Measurements from ENCODE around the gene SCD5.

The SCD5 gene

GRCh38 chr4:82713856-82714255 lies 84.7 kb downstream of the SCD5 start (continued):
- TF ChIP-seq ZNF473 (tag by site-specific recombination; IDR thresholded peaks at IDR 0.05) (no peak), ZSCAN16 (tag by site-specific recombination; IDR thresholded peaks at IDR 0.05) (no peak), ZNF2 (tag by site-specific recombination; IDR thresholded peaks at IDR 0.05) (no peak), BCL11B (tag by site-specific recombination; IDR thresholded peaks at IDR 0.05; ENCODE audit: low read depth) (no peak), ZNF19 (tag by site-specific recombination; IDR thresholded peaks at IDR 0.05; ENCODE audit: low read depth) (no peak), HIC1 (tag by site-specific recombination; IDR thresholded peaks at IDR 0.05) (no peak)

- H3K36me3 ChIP-seq (ENCODE audit: control insufficient read depth in 2 of 2, insufficient read depth in 1 of 2, low read length in 2 of 2) = no peaks in the 10 kb centered on the region
- ChIA-PET POLR2A (no interaction called here), CTCF (no interaction called here)
- TF ChIP-seq SALL2 (tag by site-specific recombination; IDR thresholded peaks at IDR 0.05; ENCODE audit: borderline replicate concordance) (no peak), WT1 (tag by site-specific recombination; IDR thresholded peaks at IDR 0.05) (no peak), ZNF449 (tag by site-specific recombination; IDR thresholded peaks at IDR 0.05) (no peak), ZNF548 (tag by site-specific recombination; IDR thresholded peaks at IDR 0.05) (no peak)
- H3K9me3 ChIP-seq (ENCODE audit: control insufficient read depth, insufficient read depth, low read depth, low read length) = no peaks in the 10 kb centered on the region
- H3K4me3 ChIP-seq (ENCODE audit: low read depth, low read length) = no peak overlapping the region
- H3K4me1 ChIP-seq (ENCODE audit: control insufficient read depth, insufficient read depth, low read length) = no peaks in the 10 kb centered on the region
- no peak overlapping the region for H3K27ac ChIP-seq (ENCODE audit: extremely low read depth, low read depth, low read length)
Observed at GRCh38 chr4:82712561-82712960, 86.0 kb downstream of the SCD5 start.

- CTCF ChIA-PET = no interaction called here
- no peak overlapping the region for H3K27ac ChIP-seq (ENCODE audit: extremely low read depth, low read depth, low read length)
- no peaks in the 10 kb centered on the region for H3K36me3 ChIP-seq (ENCODE audit: control insufficient read depth in 2 of 2, insufficient read depth in 1 of 2, low read length in 2 of 2)
- no peaks in the 10 kb centered on the region for H3K4me1 ChIP-seq (ENCODE audit: control insufficient read depth, insufficient read depth, low read length)
- H3K4me3 ChIP-seq (ENCODE audit: low read depth, low read length) = no peak overlapping the region
- TF ChIP-seq ZNF518A (tag by site-specific recombination; conservative IDR thresholded peaks at IDR 0.05; ENCODE audit: low read depth) (no peak), ZEB2 (tag by site-specific recombination; IDR thresholded peaks at IDR 0.05) (no peak), OSR2 (tag by site-specific recombination; IDR thresholded peaks at IDR 0.05) (no peak), ZNF292 (tag by site-specific recombination; IDR thresholded peaks at IDR 0.05; ENCODE audit: borderline replicate concordance, low read depth) (no peak), ZNF311 (tag by site-specific recombination; IDR thresholded peaks at IDR 0.05; ENCODE audit: borderline replicate concordance) (no peak), ZNF16 (tag by site-specific recombination; IDR thresholded peaks at IDR 0.05; ENCODE audit: low read depth) (no peak), KLF17 (tag by site-specific recombination; IDR thresholded peaks at IDR 0.05) (no peak), ZXDB (tag by site-specific recombination; IDR thresholded peaks at IDR 0.05) (no peak), ZNF23 (tag by site-specific recombination; IDR thresholded peaks at IDR 0.05; ENCODE audit: borderline replicate concordance) (no peak)
- no peaks in the 10 kb centered on the region for H3K9me3 ChIP-seq (ENCODE audit: control insufficient read depth, insufficient read depth, low read depth, low read length)
- POLR2A ChIA-PET = no interaction called here
Observed at GRCh38 chr4:82711158-82711785, 87.3 kb downstream of the SCD5 start.
